HG03558 (cell line): Measurements from ENCODE around the gene MGLL.

Source experiments
- ATAC-seq: cut with Tn5 transposase; IDR thresholded peaks from one replicate; pipeline ENCODE4 v1.9.1; 2021; ENCODE audit warnings: moderate number of reproducible peaks; ENCODE audit not compliant: unreplicated experiment; ENCODE audit errors: extremely low read depth

MGLL gene

GRCh38 chr3:127822041-127822681 is at the start of gene MGLL:
Gene MGLL, minus strand, starts transcription at chr3:127822515. Its CDS starts 197 bp downstream, at chr3:127822318.
- no peak for ATAC-seq

GRCh38 chr3:127870156-127870555 is 47.8 kb upstream of the MGLL start:
- ATAC-seq = no peak

GRCh38 chr3:127867986-127868385 is 45.7 kb upstream of the MGLL start:
- no peak for ATAC-seq

DNA sequence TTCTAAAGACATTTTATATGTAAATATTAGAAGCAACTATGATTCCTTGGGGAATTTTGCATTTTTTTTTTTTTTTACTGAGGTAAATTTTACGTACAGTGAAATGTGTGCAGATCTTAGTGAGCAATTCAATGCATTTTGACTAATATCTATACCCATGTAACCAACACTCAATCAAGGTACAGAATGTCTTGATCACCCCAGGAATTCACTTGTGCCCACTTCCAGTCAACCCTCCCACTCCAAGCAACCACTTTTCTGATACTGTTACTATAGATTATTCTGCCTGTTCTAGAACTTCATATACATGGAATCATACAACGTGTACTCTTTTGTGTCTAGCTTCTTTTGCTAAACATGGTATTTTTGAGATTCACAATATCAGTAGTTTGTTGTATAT is 45.1 kb upstream of the MGLL start:
- ATAC-seq = no peak

- no peak for ATAC-seq
Observed at GRCh38 chr3:127865941-127866340, 43.6 kb upstream of the MGLL start.

GRCh38 chr3:127860211-127860696 is 37.9 kb upstream of the MGLL start:
- no peak for ATAC-seq

DNA sequence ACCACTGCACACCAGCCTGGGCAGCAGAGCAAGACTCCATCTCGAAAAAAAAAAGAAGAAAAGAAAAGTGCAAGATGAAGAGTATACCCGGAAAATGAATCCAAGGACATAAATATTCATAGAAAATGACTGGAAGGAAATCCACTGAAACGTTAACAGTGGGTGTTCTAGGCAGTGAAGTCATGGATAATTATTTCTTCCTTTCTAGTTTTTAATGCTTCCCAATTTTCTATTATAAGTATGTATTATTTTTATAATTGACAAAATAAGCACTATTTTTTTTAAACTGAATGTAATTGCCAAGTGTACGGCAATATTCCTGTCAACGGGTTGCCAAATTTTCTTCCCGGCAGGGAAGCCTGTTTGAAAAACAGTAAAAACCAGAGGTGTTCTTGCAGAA is 37.4 kb upstream of the MGLL start:
- ATAC-seq = no peak

DNA sequence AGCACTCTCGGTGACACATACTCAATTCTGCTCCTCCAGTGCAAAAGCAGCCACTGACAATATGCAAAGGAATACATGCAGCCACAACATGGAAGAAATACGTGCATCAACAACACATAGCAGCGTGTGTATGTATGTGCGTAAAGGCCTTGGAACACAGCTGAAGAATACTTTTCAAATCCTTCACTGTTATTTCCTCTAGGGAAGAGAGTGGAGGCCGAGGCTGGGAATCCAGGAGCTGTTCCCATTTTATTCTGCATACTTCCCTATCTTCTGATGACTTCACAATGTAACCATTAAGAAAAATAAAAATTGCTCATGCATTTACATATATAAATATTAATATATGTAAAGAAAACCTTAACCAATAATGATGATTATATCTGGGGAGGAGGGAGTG is 36.6 kb upstream of the MGLL start:
- ATAC-seq = no peak

GRCh38 chr3:127858521-127858920 is 36.2 kb upstream of the MGLL start:
- ATAC-seq = no peak

GRCh38 chr3:127857333-127857732 is 35.0 kb upstream of the MGLL start:
- no peak for ATAC-seq

GRCh38 chr3:127856801-127857200 is 34.5 kb upstream of the MGLL start:
- ATAC-seq = no peak

DNA sequence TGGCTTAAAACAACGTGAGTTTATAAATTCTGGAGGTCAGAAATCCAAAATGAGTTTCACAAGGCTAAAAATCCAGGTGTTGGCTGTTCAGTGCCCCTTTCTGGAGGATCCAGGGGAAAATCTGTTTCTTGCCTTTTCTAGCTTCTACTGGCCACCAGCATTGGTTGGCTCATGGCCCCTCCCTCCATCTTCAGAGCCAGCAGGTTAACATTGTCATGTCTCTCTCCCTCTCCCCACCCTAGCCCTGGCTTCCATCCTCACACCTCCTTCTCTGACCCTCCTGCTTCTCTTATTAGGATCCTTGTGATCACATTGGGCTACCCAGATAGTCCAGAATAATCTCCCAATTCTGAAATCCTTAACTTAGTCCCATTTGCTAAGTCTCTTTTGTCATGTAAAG is 32.9 kb upstream of the MGLL start:
- no peak for ATAC-seq

GRCh38 chr3:127853681-127854080 is 31.4 kb upstream of the MGLL start:
- no peak for ATAC-seq

DNA sequence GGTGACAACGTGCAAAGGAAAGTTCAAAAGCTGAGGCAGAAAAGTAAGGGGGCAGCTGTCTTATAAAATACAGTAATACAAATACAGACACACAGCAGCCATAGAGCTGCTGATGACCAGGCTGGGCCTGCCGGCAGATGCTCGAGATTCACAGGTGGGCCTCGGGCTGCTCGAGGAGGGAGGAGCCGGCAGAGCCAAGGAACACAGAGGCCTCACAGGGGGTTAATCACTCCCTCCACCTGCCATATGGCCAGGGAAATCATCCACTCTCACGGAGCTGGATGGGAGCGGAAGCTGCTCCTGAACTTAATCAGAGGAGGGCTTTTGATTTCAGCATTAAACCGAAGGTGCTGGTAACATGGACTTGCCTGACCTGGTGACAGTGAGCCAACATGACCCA is 29.6 kb upstream of the MGLL start:
- no peak for ATAC-seq

DNA sequence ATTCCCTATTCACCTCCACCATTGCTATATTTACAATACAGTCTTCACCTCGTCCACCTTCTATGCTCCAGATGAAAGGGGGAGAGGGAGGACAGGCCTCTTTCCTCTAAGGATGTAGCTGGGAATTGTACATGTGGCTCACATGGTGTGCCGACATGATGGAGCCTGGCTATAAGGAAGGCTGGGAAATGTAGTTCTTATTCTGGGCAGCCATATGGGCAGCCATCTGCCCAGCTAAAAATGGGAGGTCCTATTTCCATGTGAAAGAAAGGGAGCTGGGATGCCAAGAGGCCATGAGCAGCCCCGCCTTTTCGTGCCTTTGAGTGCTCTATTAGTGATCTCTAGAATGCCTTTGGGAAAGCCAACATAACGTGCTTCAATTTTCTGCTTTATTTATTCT is 27.1 kb upstream of the MGLL start:
- ATAC-seq = no peak

GRCh38 chr3:127848131-127849129 is 26.1 kb upstream of the MGLL start:
- no peak for ATAC-seq

GRCh38 chr3:127847236-127847720 is 25.0 kb upstream of the MGLL start:
- no peak for ATAC-seq

DNA sequence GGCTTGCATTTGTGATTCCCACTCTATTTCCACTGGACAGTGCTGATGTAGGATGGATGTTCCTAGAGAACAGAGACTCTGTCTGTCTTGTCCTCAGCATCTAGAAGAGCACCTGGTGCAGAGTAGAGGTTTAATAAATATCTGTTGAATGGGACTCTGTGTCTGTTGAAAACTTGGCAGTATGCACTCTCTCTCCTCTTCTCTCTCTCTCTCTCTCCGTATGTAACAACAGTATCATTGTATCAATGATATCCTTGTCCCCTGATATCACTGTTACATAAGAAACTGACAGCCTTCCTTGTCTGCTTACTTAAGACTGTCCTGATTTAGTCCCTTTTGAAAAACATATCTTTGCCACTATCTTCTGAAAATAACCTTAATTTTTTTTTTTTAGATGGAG is 24.3 kb upstream of the MGLL start:
- ATAC-seq = no peak

DNA sequence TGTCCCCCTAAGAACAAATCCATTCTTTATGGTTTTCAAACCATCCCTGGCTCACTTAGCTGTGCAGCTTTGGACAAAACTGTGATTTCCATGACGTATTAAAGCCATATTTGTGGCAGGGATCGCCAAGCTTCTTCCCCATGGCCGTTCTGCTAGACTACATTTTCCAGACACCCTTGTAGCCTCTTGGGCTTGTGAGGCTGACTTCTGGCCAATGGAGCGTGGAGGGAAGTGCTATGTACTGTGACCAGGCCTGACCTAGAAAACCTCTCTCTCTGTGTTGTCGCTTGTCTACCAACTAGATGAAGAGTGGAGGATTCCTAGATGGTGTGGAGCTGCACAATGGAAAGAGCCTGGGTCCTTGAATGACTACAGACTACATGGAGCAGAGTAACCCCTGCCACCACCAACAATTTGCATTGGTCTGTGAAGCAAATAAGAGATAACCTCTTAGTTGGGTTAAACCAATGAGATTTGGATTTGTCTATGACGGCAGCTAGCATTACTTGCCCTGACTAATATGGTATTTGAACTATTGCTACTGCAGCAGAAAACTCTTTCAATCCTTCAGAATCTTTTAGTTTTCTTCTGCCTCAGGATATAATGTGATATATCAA is 22.1 kb upstream of the MGLL start:
- no peak for ATAC-seq

DNA sequence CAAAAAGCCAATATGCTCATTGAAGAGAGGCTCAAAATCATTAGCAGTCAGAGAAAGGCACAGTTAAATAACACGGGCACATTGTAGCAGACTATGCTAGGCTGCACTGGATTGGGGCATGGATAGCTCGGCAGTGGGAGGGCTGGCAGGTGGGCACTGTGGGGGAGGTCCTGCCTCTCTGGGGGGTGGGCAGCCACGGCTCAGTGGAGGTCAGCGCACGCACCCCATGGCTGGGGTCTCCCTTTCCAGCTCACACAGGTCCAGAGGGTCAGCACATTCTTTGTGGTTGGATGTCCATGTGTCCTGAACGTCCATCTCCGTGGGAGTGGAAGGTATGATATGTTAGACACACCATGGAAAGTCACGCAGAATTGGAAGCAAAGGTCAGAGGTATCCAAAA is 18.4 kb upstream of the MGLL start:
- no peak for ATAC-seq

GRCh38 chr3:127839099-127839498 is 16.8 kb upstream of the MGLL start:
- no peak for ATAC-seq
